SH-SY5Y (cell line): ENCODE measurements around the gene SPRED2.

Source experiments
- GATA2 ChIP-seq: IDR thresholded peaks from 2 replicates; pipeline ENCODE4 v1.6.1; 2011; ENCODE audit warnings: mild to moderate bottlenecking, low read depth, low read length
- GATA3 ChIP-seq: IDR thresholded peaks from 2 replicates; pipeline ENCODE4 v1.6.1; 2011; ENCODE audit warnings: low read depth, mild to moderate bottlenecking, low read length, moderate library complexity

GRCh38 chr2:65299246-65299645, 133.2 kb downstream of the SPRED2 start:
- TF ChIP-seq GATA2 (no peak), GATA3 (no peak)
